Activated naive CD4-positive, alpha-beta T cell (primary cell): ENCODE measurements around the gene IL32.
A peak's percentile ranks its signal among the peaks of the same experiment; 100 is the strongest.
"Not testable (repeated sequence)": the region's sequence is repeated elsewhere in the genome, so short reads cannot be mapped to it uniquely, and the experiment has no call there.

ENCODE experiments used
- DNase-seq, 4 experiments: peaks; one replicate each; lab custom pipeline; 2025; lab: John Stamatoyannopoulos, UW

The IL32 gene

DNA sequence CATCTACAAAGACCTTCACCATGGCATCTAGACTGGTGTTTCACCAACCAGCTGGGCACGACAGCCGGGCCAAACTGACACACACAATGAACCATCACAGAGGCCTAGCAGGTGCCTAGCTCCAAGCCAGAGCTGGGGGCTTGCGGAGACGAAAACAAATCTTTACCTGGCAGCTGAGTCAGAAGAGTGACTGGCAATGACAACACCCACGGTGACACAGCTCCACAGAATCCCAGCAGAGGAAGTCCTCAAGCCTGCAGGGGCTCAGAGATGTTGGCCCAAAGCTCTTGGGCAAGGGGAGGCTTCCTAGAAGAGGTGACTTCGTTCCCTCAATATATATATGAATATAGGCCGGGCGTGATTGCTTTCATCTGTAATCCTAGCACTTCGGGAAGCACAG lies 13.9 kb upstream of the IL32 start:
- DNase-seq: no peak

DNA sequence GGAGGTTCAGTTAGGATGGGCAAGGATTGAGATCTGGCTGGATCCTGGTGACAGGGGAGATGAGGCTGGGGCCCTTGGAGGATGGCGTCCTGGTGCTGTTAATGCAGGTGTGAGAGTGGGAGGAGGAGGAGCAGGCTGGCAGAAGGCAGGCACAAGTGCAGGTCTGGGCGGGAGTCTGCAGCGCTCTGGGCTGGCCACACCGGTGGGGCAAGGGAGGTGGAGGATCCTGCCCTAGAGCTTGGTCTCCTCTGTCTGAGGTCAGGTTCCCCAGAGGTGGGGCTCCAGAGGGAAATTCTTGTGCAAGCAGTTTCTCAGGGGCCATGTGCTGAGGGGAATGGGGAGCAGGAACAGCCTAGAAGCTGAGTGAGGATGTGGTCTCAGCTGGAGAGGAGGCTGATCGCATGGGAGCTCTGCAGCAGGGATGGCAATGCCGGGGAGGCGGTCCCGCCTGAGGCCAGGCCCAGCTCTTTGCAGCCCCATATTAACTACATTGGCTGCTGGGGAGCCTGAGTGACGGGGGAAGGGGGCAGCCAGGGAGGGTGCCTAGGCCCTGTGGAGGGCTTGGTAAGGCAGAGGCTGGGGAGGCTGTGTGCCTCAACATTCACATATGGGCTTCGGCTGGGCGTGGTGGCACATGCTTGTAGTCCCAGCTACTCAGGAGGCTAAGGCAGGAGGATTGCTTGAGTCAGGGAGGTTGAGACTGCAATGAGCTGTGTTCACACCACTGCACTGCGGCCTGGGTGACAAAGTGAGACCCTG lies 12.7 kb upstream of the IL32 start:
- not testable (repeated sequence) for DNase-seq

DNA sequence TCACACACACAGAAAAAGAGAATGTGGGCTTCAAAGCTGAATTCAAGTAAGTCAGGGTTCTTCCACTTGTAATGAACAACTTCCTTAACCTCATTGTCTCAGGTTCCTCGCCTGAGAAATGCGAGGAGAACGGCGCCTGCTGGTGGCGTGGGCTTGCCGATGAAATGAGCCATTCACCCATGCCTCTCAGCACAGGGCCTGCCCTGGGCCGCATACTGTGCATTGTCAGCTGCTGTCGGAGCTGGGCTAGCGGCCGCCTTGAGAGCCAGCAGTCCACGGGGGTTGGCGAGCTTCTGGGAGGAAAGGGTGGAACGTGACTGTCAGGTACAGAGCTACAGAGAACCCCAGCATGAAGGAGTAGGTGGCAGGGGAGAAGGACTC lies 12.1 kb upstream of the IL32 start:
- not testable (repeated sequence) for DNase-seq

DNA sequence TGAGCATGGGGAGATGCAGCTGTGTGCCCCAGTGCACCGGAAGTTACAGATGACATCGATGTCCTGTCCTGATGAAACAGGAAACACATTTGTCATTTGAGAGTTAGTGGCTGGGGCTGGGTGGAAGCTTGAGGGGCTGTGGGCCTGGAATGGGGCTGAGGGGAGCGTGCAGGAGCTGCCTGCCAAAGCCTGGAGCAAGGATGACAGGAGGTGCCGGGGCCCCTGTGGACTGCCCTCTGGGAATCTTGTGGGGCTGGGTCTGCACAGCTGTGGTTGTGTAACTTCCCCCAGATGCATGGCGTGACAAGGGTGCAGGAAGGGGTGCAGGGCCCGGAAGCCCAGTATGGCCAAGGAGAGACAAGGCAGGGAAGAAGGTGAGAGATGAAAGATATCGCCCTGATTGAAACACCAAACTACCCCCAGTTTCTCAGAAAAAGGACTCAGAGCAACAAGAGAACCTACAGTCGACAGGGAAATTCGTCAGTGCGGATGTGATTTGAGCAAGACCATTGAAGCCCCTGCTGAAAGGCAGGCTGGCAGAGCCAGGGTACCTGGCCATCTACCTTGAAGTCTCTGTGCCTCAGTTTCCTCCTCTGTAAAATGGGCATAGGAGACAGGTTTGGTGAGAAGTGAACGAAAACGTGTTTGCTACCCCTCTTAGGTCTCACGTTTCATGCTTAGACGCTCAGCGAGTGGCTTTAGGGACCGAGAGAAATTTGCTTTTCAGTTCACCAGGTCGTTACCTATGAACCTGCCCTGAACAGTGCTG lies 10.3 kb upstream of the IL32 start:
- DNase-seq: no peak

DNA sequence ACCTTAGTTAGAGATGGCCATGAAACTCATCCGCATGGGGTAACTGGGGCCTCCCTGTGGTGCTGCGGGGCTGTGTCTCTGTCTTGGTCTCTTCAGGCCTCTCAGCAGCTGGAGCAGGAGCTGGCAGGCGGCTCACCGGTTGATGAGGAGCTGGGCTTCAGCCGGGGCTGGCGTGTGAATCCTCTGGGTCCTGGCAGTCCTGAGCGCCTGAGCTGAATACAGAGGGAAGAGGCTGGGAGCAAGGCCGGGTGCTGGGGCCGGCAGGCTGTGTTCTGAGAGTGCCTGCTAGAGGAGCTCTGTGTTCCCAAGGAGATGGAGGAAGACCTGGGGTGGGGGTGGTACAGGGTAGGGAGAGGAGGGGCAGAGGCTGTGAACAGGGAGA lies 9.7 kb upstream of the IL32 start:
- DNase-seq: not testable (repeated sequence)

DNA sequence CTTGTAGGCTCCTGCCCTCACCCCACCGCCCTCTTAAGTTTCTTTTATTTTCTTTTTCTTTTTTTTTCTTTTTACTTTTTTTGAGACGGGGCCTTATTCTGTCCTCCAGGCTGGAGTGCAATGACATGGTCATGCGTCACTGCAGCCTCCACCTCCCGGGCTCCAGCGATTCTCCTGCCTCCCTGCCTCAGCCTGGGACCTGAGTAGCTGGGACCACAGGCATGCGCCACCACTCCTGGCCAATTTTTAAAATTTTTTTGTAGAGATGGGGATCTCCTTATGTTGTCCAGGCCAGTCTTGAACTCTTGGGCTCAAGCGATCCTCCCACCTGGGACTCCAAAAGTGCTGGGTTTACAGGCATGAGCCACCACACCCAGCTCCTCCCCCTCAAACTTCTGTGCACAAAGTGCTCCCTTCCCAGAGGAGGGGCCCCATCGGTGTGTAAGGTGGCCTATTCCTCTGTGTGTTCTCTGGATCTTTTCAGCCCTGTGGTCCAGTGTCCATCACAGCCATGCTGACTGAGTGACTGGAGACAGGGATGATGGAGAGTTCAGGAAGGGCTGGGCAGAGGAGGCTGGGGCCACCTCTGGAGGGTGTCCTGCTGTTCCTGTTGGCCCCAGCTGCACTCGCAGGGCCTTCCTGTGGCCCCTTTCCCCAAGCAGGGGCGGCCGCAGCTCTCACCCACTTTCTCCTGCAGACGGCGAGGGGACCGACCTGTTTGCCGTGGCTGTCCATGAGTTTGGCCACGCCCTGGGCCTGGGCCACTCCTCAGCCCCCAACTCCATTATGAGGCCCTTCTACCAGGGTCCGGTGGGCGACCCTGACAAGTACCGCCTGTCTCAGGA lies 8.9 kb upstream of the IL32 start:
- no peak for DNase-seq

DNA sequence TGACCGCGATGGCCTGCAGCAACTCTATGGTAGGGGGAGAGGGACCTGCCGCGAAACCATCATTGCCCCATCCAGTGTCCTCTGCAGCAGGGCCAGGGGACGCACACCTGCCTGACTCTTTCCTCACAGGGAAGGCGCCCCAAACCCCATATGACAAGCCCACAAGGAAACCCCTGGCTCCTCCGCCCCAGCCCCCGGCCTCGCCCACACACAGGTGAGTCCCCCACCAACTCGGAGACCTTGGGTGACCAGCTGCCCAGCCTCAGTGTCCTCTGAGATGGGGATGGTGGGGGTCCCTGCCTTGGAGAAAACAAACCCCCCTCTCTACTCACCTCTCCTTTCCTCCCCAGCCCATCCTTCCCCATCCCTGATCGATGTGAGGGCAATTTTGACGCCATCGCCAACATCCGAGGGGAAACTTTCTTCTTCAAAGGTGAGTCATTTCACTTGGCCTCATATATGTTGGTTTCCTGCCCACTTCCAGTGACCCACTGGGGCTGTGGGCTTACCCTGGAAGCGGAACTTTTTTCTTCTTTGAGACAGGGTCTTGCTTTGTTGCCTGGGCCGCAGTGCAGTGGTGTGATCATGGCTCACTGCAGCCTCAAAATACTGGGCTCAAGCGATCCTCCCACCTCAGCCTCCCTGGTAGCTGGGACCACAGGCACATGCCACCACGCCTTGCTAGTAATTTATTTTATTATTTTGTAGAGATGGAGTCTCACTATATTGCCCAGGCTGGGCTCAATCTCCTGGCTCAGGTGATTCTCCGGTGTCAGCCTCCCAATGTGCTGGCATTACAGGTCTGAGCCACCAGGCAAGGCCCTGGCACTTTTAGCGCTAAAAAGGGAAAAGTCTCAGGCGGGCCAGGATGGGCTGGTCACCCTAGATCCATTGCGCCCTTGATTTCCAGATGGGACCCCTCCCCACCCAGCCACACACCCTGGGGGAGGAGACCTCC lies 8.0 kb upstream of the IL32 start:
- no peak for DNase-seq

DNA sequence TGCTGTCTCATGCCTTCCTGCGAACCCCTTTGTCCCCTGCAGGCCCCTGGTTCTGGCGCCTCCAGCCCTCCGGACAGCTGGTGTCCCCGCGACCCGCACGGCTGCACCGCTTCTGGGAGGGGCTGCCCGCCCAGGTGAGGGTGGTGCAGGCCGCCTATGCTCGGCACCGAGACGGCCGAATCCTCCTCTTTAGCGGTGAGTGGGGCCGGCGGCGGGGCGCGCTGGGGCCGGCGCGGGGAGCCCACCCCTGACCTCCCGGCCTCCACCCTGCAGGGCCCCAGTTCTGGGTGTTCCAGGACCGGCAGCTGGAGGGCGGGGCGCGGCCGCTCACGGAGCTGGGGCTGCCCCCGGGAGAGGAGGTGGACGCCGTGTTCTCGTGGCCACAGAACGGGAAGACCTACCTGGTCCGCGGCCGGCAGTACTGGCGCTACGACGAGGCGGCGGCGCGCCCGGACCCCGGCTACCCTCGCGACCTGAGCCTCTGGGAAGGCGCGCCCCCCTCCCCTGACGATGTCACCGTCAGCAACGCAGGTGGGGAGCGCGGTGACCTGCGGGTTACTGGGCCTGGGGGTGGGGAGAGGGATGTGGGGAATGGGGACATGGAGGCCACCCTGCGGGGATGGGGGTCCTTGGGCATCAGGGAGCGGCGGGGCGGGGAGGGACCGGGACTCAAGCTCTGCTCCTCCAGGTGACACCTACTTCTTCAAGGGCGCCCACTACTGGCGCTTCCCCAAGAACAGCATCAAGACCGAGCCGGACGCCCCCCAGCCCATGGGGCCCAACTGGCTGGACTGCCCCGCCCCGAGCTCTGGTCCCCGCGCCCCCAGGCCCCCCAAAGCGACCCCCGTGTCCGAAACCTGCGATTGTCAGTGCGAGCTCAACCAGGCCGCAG lies 7.1 kb upstream of the IL32 start:
- peak in 1 of 4 experiments; percentile 43 for DNase-seq

DNA sequence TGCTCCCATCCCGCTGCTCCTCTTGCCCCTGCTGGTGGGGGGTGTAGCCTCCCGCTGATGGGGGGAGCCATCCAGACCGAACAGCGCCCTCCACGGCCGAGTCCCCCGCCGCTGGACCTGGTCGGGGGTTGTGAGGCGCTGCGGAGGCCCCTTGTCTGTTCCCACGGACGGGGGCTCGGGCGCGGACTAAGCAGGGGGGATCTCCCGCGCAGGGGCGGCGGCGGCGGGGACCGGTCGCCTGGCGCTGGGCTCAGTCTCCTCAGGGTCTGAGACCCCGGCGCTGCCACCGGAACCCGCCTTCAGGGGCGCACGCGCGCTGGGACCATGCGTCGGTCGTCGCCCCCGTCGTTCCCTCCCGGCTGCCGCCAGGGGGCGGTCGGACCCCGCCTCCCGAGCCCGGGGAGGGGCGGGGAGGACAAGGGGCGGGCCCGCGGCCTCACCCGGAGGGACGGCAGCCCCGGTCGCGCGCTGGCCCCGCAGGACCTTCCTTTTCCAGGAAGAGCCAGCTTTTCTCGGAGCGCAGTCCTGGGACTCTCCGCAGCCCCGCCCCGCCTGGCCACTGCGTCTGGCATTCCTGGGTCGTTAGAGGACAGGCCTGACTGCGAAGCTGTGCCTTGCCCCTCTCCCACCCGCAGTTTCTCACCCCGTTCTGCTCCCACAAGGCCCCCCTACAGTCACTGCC lies 6.3 kb upstream of the IL32 start:
- peak; percentile 64 to 86 (median 72) for DNase-seq

DNA sequence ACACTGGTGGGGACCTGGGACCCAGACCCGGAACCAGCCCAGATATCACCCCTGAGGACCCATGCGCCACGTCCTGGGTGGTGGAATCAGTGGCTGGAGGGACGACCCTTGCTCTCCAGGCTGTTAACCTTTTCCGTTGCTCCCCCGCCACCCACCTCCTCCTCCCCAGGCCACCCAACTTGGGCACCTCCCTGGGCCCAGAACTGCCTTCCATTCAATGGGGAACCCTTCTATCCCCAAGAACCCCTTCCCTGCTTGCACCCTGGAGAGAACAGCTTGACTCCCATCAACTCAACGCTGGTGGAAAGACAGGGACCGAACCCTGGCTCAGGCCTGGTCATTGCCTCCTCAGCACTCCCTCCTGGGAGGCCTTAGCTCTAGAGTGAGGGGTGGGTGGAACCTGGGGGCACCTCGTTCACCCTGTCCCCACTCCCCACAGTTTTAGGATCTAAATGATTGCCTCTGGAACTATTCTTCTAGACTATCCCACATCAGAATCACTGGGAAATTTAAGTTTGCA lies 5.7 kb upstream of the IL32 start:
- DNase-seq: no peak

DNA sequence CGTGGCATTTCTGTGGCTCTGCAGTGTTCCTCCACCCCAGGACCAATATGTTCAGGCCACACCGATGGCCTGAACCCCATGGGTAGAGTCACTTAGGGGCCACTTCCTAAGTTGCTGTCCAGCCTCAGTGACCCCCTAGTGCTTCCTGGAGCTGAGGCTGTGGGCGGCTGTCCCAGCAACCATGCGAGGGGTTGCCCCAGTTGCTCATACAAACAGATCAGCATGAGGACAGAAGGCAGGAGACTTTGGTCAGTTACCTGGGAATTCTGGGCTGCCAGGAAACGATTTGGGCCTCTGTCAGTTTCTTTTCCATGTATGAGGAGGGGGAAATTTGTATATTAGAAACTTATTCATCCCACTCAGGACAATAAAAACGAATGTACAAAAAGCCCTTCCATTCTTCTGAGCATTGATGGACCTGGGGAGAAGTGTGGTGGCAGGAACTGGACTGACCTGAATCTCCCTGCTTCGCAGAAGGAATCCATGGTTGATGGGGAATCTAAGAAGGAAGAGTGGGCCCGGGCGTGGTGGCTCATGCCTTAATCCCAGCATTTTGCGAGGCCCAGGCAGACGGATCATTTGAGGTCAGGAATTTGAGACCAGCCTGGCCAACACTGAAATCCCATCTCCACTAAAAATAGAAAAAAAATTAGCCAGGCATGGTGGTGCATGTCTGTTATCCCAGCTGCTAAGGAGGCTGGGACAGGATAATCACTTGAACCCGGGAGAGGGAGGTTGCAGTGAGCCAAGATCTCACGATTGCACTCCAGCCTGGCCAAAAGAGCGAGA lies 4.9 kb upstream of the IL32 start:
- no peak for DNase-seq

DNA sequence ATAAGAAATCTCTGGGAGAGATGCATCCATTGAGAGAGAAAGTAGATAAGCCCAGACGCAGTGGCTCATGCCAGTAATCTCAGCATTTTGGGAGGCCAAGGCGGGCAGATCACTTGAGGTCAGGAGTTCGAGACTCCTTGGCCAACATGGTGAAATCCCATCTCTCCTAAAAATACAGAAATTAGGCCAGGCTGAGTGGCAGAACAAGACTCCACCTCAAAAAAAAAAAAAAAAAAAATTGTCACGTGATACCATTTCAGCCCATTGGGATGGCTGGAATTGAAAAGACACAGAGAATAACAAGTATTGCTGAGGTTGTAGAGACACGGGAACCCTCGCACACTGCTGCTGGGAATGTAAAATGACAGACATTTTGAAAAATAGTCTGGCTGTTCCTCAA lies 2.9 kb upstream of the IL32 start:
- DNase-seq: no peak

DNA sequence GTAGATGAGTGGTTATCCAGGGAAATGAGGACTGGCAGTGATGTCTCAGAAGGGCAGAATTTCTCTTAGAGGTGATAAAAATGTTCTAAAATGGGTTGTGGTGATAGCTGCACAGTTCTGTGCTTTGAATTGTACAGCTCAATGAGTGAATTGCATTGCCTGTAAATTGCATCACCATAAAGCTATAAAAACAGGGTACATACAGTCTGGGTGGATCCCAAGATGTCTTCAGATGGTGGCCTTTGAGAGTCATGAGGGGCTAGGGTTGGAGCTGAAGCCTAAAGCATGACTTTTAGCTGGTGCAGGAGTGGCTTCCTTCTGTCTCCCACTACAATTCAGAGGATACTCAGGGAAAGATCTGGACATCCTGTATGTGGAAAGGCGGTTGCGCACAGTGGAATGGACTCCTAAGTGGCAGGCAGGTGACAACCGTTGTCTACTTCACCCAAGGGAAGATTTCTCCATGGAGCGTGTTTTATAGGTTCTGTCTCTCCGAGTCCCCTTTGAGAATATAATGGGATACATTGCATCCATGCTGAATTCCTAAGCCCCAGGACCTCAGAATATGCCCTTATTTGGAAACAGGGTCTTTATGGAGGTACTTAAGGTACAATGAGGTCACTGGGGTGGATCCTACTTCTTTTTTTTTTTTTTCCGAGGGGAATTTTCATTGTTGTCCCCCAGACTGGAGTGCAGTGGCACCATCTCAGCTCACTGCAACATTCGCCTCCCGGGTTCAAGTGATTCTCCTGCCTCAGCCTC lies 1.6 kb upstream of the IL32 start:
- no peak for DNase-seq

DNA sequence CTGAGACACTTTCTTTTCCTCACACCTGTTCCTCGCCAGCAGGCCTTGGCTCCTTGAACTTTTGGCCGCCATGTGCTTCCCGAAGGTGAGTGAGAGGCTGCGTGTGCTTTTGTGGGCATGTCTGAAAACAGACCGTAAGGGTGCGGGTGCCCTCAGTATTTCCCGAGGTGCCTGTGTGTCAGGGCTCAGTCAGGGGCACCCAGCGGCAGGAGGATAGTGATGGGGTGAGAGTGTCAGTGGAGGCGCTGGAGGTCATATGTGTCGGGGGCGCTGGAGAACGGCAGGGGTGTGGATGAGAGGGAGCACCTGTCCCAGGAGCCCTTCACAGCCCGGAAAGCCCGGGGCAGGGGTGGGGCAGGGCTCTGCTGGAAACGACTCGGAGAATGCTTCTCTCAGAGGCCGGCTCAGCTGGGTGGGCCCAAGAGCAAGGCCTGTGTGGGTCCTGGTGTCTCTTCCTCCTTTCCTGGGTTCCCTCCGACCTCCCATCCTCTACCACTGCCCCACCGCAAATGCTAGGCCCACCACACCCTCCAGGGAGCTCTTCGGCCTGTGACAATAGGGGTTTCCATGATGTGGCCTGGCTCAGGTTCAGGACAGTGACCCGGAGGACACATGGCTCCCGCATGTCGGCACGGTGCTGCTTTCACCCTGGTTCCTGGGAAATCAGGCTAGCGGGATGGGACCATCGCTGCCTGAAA lies 451 bp downstream of the IL32 start:
- DNase-seq: peak in 1 of 4 experiments; percentile 44

DNA sequence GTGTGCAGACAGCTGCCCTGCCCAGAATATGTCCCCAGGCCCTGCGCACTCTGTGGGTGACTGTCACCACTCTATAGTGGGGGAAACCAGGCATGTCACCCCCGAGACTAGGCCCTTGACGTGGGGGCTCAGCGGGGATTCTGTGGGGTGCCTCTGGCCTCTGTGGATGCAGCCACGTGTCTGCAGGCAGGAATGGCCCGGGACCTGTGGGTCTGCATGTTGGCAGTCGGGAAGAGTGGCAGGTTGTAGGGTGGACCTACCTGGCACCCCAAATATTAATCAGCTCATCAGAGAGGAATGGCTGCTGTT lies 954 bp downstream of the IL32 start:
- DNase-seq: no peak

DNA sequence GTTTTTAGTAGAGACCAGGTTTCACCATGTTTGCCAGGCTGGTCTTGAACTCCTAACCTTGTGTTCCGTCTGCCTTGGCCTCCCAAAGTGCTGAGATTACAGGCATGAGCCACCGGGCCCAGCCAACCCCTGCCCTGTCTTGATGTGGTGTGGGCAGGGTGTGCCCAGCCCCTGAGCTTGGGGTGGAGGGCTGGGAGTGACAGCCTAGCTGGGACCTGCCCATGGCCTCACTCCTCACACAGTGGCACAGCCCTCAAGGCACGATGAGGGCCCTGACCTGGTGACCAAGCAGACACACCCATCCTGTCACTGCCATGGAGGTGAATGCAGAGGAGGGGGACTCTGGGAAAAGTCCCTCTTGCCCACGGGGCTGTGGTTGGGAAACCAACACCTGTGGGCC lies 3.0 kb downstream of the IL32 start:
- DNase-seq: no peak

DNA sequence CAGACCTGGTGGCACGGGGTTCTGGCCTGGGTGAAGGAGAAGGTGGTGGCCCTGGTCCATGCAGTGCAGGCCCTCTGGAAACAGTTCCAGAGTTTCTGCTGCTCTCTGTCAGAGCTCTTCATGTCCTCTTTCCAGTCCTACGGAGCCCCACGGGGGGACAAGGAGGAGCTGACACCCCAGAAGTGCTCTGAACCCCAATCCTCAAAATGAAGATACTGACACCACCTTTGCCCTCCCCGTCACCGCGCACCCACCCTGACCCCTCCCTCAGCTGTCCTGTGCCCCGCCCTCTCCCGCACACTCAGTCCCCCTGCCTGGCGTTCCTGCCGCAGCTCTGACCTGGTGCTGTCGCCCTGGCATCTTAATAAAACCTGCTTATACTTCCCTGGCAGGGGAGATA lies 3.7 kb downstream of the IL32 start:
- not testable (repeated sequence) for DNase-seq
